GM12872 (cell line): ENCODE results near the gene COBL.

ENCODE experiments used
- TF ChIP-seq, protein P1 (sequence below): IDR thresholded peaks from 3 replicates; pipeline ENCODE4 v1.5.1; 2011; ENCODE audit warnings: low read depth, mild to moderate bottlenecking, low read length, moderate library complexity; ENCODE audit not compliant: insufficient read depth

The COBL gene

DNA sequence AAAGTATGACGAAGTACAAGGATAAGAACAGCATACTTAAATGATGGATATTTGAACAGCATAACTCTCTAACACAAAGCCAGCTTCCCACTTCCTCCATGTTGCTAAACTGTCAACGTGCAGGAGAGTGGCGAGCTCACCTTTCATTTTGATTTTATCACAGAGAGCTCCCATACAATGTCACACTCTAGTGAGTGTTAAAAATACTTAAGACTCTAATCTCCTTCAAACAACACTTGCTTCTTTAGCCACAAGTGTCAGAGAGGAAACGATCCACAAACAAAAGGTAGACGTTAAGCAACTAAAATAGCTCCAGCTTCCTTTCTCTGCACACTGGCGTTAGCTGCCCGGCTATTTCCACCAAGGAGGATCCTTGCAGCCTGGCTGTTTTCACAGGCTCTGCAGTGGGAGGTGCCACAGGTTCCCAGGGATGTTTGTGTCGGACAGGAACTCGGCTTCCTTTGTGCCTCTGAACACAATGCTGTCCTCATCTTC lies 194.6 kb downstream of the COBL start:
- TF ChIP-seq, protein P1, sequence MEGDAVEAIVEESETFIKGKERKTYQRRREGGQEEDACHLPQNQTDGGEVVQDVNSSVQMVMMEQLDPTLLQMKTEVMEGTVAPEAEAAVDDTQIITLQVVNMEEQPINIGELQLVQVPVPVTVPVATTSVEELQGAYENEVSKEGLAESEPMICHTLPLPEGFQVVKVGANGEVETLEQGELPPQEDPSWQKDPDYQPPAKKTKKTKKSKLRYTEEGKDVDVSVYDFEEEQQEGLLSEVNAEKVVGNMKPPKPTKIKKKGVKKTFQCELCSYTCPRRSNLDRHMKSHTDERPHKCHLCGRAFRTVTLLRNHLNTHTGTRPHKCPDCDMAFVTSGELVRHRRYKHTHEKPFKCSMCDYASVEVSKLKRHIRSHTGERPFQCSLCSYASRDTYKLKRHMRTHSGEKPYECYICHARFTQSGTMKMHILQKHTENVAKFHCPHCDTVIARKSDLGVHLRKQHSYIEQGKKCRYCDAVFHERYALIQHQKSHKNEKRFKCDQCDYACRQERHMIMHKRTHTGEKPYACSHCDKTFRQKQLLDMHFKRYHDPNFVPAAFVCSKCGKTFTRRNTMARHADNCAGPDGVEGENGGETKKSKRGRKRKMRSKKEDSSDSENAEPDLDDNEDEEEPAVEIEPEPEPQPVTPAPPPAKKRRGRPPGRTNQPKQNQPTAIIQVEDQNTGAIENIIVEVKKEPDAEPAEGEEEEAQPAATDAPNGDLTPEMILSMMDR: no peak

DNA sequence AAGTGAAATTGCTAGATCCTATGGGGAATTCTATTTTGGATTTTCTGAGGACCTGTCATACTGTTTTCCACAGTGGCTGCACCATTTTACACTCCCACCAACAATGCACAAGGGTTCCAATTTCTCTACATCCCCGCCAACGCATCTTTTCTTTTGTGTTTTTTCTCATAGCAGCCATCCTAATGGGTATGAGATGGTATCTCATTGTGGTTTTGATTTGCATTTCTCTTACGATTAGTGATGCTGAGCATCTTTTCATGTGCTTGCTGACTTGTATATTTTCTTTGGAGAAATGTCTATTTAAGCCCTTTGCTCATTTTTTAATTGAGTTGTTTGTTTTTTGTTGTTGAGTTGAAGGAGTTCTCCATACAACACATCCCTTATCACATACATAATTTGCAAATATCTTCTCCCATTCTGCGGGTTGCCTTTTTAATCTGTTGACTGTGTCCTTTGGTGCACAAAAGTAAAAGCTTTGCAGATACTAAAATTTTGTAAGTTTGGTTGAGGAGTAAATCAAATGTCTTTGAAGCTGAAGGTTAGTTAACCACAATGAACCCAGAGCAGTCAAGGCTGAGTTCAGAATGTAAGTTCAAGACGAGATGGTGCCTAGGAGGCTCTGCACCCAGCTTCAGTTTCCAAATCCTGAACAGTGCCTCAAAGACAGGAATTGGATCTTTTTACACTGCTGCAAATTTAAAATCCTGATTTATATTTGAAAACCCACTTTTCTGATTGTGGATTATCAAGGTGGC lies 195.4 kb downstream of the COBL start:
- TF ChIP-seq, protein P1: no peak

DNA sequence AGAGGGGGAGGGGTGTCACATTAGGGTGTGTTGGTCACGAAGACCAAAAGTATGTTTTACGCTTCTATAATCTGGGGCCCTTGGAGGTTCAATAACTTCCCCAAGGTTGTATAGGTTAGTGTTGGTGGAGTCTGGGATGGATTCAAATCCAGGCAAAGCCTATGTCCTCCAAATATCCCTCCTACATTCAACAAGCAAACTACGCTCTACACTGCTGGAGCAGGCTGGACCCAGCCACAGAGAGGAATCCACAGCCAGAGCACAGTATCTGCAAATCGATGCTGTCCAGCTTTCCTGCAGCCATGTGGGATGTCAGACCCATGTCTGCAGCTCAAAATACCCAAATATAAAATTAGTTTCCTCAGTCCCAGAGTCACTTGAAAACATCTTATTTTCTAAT lies 198.0 kb downstream of the COBL start:
- TF ChIP-seq, protein P1: no peak

DNA sequence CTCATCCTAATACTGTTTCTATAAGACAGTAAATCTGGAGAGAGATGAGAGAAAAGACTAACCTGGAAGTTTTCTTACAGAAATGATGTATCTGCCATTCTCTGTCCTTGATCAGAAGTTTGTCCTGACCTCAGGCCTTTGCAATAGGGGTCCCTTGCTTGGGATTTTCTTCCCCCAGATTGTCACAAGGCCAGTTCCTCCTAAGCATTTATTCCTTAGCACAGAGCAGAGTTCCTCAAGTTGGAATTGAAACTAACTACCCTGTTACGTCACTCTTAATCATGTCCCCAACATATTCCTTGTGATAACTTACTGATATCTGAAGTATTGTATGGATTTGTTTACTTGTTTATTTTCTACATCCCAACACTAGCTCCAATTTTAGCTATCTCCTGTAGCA lies 202.1 kb downstream of the COBL start:
- TF ChIP-seq, protein P1: no peak

DNA sequence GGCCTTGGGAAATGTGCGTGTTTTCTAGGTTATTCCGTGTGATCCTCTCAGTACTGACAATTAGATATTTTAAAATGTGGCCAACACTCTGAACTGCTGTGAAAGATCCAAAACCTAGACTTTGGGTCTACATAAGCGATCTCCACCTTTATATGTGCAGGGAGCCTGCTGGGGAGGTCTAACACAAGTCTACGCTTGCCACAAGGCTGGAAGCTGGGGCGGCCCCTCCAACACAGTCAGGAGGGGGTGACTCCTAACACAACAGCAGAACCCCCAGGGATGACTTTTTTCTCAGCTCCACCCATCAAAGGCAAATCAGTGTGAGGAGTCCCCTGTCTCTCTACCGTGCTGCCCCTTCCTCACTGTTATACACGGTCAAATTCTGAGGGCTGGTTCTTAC lies 202.6 kb downstream of the COBL start:
- TF ChIP-seq, protein P1: no peak

DNA sequence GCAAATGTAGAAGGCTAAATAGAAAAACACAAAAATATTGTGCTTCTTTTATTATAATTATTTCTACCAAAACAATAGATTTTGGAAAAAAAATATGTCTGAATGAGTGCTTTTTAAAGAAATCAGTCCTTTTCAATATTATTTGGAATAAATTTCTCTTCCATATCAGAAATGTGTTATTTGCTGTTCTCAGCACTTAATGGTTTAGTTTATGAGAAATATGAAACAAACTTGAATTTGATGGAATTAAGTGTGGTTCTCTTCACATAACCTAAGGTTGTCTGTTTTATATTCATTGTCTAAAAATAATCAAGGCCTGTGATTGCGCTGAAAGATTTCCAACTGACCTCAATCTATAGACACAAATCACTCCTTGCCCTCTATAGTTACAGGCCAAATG lies 203.0 kb downstream of the COBL start:
- TF ChIP-seq, protein P1: no peak

DNA sequence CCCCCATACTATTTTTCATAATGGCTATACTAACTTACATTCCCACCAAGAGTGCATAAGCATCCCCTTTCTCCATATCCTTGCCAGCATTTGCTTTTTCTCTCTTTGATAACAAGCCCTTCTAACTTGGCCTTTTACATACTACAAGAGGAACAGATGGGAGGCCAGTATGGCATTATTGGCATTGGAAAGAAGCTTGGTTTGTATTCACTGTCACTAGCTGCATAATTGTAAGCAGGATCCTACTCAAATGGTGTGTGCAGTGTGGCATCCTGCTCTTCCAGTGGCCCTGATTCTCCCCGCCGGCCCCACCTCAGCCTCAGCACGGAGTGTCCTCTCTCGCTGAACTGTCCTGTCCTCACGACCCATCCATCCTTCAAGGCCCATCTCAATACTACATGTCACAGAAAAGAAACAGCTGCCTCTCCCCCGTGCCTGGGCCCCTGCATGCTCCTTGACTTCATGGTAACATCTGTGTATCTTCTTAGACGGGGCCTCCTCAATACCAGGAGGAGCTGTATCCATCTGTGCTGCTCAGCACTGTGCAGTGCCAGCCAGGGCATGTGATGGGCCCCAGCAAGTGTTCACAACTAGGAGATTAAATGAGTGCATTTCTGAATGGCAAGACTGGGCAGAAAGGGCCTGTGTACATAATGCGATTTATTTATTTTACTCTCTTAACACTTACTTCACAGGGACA lies 205.2 kb downstream of the COBL start:
- TF ChIP-seq, protein P1: no peak
